22Rv1 (cell line): ENCODE measurements around the gene ARHGAP33.

Experiments
- ZFX ChIP-seq: fragments of 450-650 bp; IDR thresholded peaks from 2 replicates; pipeline ENCODE4 v1.6.1; 2017; ENCODE audit warnings: antibody characterized with exemption, borderline replicate concordance
- TF ChIP-seq, protein P1 (sequence below): fragments of 450-650 bp; IDR thresholded peaks from 2 replicates; pipeline ENCODE4 v1.5.1; 2017; ENCODE audit warnings: mild to moderate bottlenecking

DNA sequence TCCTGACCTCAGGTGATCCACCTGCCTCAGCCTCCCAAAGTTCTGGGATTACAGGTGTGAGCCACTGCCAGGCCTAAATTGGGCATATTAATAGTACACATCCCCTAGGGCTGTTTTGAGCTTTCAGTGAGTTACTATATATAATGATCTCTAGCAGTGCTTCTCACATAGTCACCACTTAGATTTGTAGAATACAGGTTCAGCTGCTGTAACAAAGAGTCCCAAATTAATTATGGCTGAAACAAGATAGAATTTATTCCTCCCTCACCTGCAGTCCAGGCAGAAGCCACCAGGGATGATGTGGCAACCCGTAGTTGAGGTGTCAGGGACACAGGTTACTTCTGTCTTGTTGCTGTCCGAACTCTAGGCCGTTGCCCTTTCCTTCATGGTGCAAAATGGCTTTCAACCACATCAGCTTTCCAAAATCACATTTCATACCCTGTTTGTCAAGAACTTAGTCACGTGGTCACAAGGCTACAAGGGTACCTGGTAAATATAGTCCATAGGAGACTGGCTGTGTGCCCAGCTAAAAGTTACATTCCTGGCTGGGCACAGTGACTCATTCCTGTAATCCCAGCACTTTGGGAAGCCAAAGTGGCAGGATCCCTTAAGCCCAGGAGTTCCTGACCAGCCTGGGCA lies 14.5 kb upstream of the ARHGAP33 start:
- TF ChIP-seq, protein P1, sequence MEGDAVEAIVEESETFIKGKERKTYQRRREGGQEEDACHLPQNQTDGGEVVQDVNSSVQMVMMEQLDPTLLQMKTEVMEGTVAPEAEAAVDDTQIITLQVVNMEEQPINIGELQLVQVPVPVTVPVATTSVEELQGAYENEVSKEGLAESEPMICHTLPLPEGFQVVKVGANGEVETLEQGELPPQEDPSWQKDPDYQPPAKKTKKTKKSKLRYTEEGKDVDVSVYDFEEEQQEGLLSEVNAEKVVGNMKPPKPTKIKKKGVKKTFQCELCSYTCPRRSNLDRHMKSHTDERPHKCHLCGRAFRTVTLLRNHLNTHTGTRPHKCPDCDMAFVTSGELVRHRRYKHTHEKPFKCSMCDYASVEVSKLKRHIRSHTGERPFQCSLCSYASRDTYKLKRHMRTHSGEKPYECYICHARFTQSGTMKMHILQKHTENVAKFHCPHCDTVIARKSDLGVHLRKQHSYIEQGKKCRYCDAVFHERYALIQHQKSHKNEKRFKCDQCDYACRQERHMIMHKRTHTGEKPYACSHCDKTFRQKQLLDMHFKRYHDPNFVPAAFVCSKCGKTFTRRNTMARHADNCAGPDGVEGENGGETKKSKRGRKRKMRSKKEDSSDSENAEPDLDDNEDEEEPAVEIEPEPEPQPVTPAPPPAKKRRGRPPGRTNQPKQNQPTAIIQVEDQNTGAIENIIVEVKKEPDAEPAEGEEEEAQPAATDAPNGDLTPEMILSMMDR: no peak
- TF ChIP-seq ZFX: no peak
